ENCODE data around the gene TTC28. TPM values are rescaled to one million over a fixed set of nuclear protein-coding genes. Genes with fewer than 3 reads are reported as not detected.

Gene TTC28
- total and polyA plus RNA-seq, 2 donors (not counting 3 experiments of a cell fraction or from before 2014, with no cell fraction given), result 16.5 to 51.1 TPM

DNA sequence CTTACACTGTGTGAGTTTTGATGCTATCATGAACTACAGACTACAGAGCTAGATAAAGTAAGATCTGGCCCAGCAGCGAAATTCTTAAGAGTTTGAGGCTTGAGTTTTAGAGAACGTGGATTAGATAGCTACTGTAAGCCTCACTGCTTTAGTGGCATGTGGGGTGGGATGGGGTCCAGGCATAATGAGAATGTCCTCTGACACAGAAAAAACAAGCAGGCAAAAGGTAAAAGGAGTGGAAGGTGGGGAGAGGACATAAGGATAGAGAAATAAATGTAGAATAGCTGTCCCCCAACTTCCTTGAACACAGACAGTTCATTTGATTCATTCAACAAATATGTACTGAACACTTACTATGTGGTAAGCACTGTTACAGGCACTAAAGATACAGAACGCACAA, 436.1 kb downstream of the TTC28 start:
- ChIA-PET CTCF (interaction anchor here (3.0 kb wide), 2 partner anchors 10 to 16 kb away, joined by 9 to 23 read pairs; no protein-coding TSS in a partner anchor), POLR2A (no interaction called here)
- H3K9me1 ChIP-seq (replicated peaks; ENCODE audit: control insufficient read depth, extremely low read depth, insufficient read depth, low read length), result no peaks in the 10 kb centered on the region
- no peak overlapping the region for H3K4me2 ChIP-seq (ENCODE audit: insufficient read depth, low read length)
- no peak for FAIRE-seq
- H2AFZ ChIP-seq (ENCODE audit: low read depth, low read length), result no peak overlapping the region
- H3K4me3 ChIP-seq (replicated peaks in 1 of 3; ENCODE audit: insufficient read depth in 1 of 3, low read depth in 1 of 3, low read length in 3 of 3), result no peak overlapping the region
- dilution Hi-C loops (cut with MboI; ENCODE audit: extremely low pct_ligation_motif_present, low sequenced_read_pairs), result no loop called here
- peaks cover 5% of the 10 kb centered on the region for H4K20me1 ChIP-seq (replicated peaks; ENCODE audit: control insufficient read depth, extremely low read depth, insufficient read depth, low read length)
- H3K79me2 ChIP-seq (ENCODE audit: control insufficient read depth, insufficient read depth, low read length), result no peaks in the 10 kb centered on the region
- no TSS peak for BruUV-seq (replicated peaks)
- H3K27me3 ChIP-seq (ENCODE audit: control insufficient read depth in 2 of 2, insufficient read depth in 2 of 2, low read length in 2 of 2), result no peaks in the 10 kb centered on the region
- H3K36me3 ChIP-seq (ENCODE audit: control insufficient read depth in 2 of 2, extremely low read depth in 1 of 2, insufficient read depth in 2 of 2, low read length in 2 of 2), result no peaks in the 10 kb centered on the region
- no peaks in the 10 kb centered on the region for H3K9me3 ChIP-seq (replicated peaks; ENCODE audit: control insufficient read depth, insufficient read depth, low read length)
- no peaks in the 10 kb centered on the region for H3K4me1 ChIP-seq (ENCODE audit: control insufficient read depth, extremely low read depth, insufficient read depth, low read length)
- H3K9ac ChIP-seq (replicated peaks; ENCODE audit: extremely low read depth, insufficient read depth, low read length), result no peak overlapping the region
- TF ChIP-seq JUN (IDR thresholded peaks at IDR 0.05; ENCODE audit: borderline replicate concordance, insufficient read depth, insufficient read length, low read depth) (no peak), CTCF (IDR thresholded peaks at IDR 0.05; ENCODE audit: extremely low read depth in 1 of 2, insufficient read depth in 1 of 2, low read depth in 1 of 2, low read length in 2 of 2) (no peak), GATA2 (IDR thresholded peaks at IDR 0.05; ENCODE audit: insufficient read depth, insufficient read length, low read depth, low read length) (no peak), POLR2A (IDR thresholded peaks at IDR 0.05; ENCODE audit: low read depth, low read length) (no peak), POLR2AphosphoS5 (IDR thresholded peaks at IDR 0.05; ENCODE audit: insufficient read depth, low read depth, low read length) (no peak), MYC (IDR thresholded peaks at IDR 0.05; ENCODE audit: low read depth, low read length) (no peak), FOS (IDR thresholded peaks at IDR 0.05; ENCODE audit: borderline replicate concordance, insufficient read depth, low read length) (no peak), EZH2 (IDR thresholded peaks at IDR 0.05; ENCODE audit: borderline replicate concordance, low read depth, low read length, severe bottlenecking) (no peak)
- TF ChIP-seq, protein P1, sequence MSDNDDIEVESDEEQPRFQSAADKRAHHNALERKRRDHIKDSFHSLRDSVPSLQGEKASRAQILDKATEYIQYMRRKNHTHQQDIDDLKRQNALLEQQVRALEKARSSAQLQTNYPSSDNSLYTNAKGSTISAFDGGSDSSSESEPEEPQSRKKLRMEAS (IDR thresholded peaks at IDR 0.05; ENCODE audit: insufficient read depth, insufficient read length), result no peak
- no peak for DNase-seq (ENCODE audit: low read depth, low spot score)
- no peak overlapping the region for H3K27ac ChIP-seq (ENCODE audit: insufficient read depth, low read depth, low read length)
- intact Hi-C loops (cut with micrococcal nuclease), result no loop called here

Measured in endothelial cell of umbilical vein (primary cell).